ENCODE measurements around the gene CTDP1.
A peak's percentile ranks its signal among the peaks of the same experiment; 100 is the strongest.

The CTDP1 gene

GRCh38 chr18:79643054-79643984 lies 36.3 kb upstream of the CTDP1 start:
- DNase-seq (ENCODE audit: low read depth, low spot score): no peak
- no peak overlapping the region for H3K27ac ChIP-seq

- no peak for DNase-seq (ENCODE audit: low read depth, low spot score)
- H3K27ac ChIP-seq: no peak overlapping the region
Measured at GRCh38 chr18:79644006-79644665, 35.5 kb upstream of the CTDP1 start.

DNA sequence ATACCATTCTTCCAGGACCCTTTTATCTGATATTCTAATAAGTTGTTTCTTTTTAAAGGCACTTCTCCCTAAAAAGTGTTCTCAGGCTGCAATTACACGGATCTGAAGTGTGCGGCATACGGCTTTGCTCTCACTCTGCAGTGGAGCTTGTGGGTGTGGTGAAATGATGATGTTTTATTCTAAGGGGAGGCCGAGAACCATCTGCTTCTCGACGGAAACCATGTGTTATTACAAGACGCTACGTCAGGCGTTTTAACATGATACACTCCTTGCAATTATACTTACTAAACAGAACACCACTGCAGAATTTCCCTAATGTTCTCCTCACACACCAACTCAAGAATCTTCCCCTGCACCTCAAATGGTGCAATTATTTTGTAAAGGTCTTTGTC lies 34.9 kb upstream of the CTDP1 start:
- no peak for DNase-seq (ENCODE audit: low read depth, low spot score)
- H3K27ac ChIP-seq: no peak overlapping the region

DNA sequence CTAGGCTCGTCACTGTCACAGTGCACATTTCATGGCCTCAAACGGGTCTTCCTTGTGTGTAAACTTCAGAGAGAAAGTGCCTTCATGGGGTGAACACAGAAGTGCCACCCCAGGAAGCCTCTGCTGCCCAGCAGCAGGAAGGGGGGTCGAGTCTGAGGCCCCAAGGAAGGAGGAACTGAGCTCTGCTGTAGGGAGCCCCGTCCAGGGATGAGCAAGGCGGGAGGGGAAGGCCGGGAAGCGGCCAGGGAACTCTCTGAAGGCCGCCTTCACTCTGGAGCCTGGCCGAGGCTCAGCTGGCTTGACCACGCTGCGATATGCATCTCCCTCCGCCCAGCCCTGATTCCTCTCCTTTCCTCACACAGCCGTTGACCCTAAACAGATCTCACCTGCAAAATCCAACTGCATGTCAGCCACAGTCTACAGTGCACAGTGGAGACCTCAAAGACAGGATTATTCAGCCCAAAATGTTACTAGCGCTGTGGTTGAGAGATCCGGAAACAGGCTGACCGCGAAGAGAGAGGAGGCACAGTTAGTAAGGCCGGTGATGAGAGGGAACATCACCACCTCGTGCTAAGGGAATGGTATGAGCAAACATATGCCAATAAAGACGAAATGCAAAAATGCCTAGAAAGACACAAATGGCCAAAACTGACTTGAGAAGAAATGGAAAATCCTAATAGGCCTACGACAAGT lies 34.2 kb upstream of the CTDP1 start:
- H3K27ac ChIP-seq: no peak overlapping the region
- no peak for DNase-seq (ENCODE audit: low read depth, low spot score)

- no peak for DNase-seq (ENCODE audit: low read depth, low spot score)
- H3K27ac ChIP-seq: no peak overlapping the region
Measured at GRCh38 chr18:79647307-79647706, 32.3 kb upstream of the CTDP1 start.

- H3K27ac ChIP-seq: no peak overlapping the region
- DNase-seq (ENCODE audit: low read depth, low spot score): no peak
Measured at GRCh38 chr18:79650959-79651358, 28.6 kb upstream of the CTDP1 start.

DNA sequence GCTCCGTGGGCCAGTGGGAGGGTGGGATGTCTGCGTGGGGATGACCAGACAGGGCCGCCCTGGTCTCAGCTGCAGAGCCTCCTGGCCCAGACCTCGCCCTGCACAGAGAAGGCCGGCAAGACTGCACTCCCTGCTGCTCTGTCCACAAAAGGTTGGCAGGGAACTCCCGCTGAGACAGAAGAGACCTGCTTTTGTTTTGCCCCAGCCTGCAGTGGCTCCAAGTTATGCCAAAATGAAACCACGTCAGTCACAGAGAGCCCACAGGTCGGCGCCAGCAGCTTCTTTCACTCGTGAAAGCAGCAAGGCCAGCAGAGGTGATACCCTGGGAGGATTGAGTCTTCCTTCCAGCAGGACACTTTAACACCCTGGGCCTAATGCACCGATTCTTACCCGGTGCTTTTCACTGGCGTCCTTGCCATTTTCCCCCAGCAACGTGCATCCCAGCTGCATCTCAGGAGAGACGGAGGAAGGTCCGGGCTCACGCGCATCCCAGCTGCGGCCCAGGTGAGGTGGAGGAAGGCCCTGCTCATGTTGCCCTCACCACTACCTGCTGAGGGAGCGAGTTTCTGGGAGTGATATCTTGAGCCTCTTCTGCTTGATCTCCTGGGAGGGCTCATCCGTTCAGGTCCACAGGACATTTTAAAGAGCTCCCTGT lies 22.1 kb upstream of the CTDP1 start:
- no peak for DNase-seq (ENCODE audit: low read depth, low spot score)
- no peak overlapping the region for H3K27ac ChIP-seq

GRCh38 chr18:79658366-79658765 lies 21.2 kb upstream of the CTDP1 start:
- H3K27ac ChIP-seq: no peak overlapping the region
- no peak for DNase-seq (ENCODE audit: low read depth, low spot score)

DNA sequence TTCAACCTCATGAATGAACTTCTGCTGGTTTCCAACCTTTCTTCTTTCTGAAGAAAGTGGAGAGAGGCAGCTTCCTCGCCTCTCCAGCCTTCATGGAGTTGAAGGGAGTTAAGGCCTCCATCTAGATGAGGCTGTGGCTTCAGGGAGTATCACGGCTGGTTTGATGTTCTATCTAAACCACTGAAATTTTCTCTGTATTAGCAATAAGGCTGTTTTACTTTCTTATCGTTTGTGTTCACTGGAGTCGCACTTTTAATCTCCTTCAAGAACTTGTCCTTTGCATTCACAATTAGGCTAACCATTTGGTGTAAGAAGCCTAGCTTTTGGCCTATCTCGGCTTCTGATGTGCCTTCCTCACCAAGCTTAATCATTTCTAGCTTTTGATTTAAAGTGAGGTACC lies 19.9 kb upstream of the CTDP1 start:
- no peak for DNase-seq (ENCODE audit: low read depth, low spot score)
- no peak overlapping the region for H3K27ac ChIP-seq

DNA sequence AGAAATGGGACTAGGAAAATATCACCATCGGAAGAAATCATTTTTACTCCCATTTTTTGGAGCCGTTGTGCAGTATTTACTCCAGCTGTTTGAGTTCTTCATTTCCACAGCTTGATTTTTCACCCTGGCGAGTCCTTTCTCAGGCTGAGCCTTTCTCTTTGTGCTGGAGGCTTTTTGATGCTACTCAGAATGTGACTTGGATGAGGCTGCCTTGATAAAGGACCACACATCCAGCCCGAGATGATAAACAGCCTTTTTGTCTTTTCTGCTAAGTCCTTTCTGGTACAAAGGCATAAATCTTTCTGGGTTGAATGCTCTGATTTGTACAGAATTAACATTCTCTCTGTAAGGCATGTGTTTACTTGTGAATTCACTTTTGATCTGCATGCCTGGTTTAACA lies 17.6 kb upstream of the CTDP1 start:
- no peak overlapping the region for H3K27ac ChIP-seq
- DNase-seq (ENCODE audit: low read depth, low spot score): no peak

DNA sequence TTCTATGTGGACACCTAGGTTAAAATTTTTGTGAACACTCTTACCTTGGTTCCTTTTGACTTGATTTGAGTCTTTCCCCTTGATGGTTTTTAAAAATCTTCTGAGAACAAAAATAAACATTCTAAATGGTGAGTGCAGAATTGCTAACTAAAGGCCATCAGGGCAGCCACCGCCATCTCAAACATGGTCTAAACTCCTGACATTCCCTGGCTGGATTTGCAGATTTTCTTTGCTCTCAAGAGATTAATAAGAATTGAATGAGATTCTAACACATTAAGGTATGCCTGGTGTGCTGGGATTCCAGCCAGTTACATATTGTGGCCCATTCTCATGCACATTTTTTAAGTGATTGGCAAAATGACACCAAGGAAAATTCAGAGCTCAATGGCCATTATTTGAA lies 17.2 kb upstream of the CTDP1 start:
- H3K27ac ChIP-seq: no peak overlapping the region
- DNase-seq (ENCODE audit: low read depth, low spot score): no peak

DNA sequence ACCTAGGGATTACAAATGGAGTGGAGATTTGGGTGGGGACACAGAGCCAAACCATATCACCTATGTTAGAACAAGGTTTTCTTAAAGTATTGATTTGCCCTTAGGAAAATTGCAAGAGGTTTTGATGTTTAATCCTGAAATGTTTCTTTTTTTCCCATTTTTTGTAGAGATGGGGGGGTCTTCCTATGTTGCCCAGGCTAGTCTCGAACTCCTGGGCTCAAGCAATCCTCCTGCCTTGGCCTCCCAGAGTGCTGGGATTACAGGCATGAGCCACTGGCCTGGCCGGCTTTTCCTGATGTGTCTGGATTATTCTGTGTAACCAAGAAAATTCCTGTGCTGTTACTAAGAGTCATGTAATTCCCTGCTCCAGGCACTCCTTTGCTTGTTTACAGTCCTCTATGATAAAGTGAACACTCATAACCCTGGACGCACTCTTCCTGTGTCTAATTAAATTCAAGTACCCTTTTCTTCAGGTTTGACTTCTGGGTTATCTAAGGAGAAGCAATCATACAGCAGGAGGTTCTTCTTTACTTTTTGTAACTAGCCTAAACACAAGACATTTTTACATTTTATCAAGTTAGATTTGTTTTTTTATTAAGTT lies 15.0 kb upstream of the CTDP1 start:
- peak; percentile 83 for DNase-seq (ENCODE audit: low read depth, low spot score)
- peak overlapping the region; percentile 43 for H3K27ac ChIP-seq

- DNase-seq (ENCODE audit: low read depth, low spot score): no peak
- H3K27ac ChIP-seq: no peak overlapping the region
Measured at GRCh38 chr18:79668203-79668602, 11.4 kb upstream of the CTDP1 start.

DNA sequence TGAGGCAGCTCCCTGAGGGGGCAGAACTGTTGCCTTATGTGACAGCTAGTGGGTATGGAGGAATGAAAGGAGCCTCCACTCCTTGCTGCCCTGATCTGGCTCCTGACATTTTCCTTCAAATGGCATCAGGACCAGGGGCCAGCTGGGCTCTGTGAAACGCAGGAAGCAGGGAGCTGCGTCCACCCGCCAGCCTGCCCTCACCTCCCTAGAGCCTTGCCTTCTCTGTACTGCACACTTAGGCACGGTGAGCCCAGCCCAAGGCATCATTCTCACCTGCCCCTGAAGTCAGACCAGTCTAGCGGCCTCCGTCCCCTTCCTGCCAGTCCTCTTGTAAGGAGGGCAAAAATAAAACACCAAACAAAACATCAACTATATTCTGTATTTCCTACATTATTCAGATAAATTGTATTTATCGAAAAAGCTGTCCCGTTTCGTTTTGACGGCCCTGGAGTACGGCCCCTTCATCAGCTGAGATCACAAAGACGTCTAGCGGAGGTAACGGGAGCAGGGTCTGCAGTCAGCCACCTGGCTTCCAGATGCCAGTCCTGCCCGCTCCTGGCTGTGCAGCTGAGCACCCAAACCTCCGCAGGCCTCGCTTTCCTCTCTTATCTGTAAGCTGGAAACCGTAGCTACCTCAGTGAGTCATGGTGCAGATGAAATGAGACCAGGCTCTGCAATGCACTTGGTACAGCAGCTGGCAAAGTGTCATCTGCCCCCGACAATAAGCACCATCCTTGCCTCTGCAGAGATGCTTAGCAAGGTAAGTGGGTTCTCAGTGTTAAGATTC lies 6.9 kb upstream of the CTDP1 start:
- H3K27ac ChIP-seq: no peak overlapping the region
- no peak for DNase-seq (ENCODE audit: low read depth, low spot score)

DNA sequence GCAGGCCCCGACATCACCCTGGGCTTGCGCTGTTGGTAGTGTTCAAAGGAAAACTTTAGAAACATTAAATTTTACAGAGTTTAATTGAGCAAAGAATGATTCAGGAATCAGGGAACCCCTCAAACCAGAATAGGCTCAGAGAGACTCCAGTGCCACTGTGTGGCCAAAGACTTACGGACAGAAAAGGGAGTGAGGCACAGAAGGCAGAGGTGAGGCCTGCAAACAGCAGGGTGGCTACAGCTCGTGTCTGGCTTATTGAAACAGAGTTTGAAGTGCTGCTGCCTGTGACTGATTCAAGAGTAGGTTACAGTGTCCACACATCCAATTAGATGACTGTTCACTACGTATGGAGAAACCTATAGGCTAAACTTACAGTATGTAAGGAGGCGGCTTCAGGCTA lies 2.4 kb upstream of the CTDP1 start:
- H3K27ac ChIP-seq: no peak overlapping the region
- no peak for DNase-seq (ENCODE audit: low read depth, low spot score)

DNA sequence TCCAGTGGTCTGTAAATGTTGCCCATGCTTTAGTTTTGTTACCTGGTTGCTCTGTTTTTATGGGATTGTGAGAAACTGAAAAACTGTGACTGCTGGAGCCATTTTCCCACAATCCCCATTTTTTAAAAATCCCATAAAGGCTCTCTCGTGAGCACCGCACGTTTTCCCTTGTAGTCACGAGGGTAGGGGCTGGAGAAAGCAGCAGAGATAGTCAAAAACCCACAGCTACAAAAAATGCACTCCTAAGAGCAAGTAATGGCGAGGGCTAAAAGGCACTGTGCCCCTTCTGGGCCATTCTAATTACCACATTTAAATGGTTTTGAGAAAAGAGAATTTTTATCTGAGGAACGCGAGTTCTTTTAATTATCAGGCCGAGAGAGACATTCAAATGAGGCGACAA lies 1.8 kb upstream of the CTDP1 start:
- peak overlapping the region; percentile 93 for H3K27ac ChIP-seq
- no peak for DNase-seq (ENCODE audit: low read depth, low spot score)

- peak overlapping the region; percentile 93 for H3K27ac ChIP-seq
- DNase-seq (ENCODE audit: low read depth, low spot score): peak; percentile 98
Measured at GRCh38 chr18:79678665-79679551, 695 bp upstream of the CTDP1 start.

DNA sequence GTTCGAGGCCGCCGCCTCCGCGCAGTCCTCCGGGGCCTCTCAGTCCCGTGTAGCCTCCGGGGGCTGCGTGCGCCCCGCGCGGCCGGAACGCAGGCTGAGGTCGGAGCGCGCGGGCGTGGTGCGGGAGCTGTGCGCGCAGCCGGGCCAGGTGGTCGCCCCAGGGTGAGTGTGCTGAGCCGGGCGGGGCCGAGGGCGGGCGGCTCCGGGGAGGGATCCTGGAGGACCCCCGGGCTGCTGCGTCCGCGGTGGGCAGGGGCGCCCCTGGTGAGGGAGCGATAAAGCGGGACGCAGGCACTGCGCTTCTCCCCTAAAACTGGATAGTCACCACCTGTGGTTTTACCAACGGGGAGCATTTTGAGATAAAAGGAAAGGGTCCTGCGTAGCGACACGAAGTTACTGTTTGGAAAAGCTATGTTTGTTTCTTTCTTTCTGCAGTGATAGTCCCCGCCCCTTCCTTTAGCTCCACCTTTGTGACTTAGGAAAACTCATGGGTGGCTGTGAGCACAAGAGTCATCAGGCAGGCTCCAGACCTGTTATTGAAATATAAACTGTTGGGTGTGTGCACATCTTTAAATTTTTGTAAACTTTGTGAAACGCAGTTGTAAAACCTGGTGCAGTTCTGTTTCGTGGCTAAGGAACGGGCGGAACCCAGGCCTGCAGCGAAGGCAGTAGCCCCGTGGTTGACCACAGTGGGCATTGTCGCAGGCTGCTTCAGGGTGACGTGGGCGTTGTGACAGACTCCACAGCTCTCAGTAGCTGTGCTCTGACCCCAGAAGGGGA lies 687 bp downstream of the CTDP1 start:
- peak; percentile 37 for DNase-seq (ENCODE audit: low read depth, low spot score)
- H3K27ac ChIP-seq: peak overlapping the region; percentile 93
